SK-N-SH treated with all-trans-retinoic acid at 6 μM for 48 hours (cell line): Measurements from ENCODE around the gene BIN2.
"Not testable (repeated sequence)": the region's sequence is repeated elsewhere in the genome, so short reads cannot be mapped to it uniquely, and the experiment has no call there.

ENCODE experiments used
- ATAC-seq: fragments of 200-7000 bp; cut with Tn5 transposase; 3 replicates; pipeline ENCODE4 v1.9.1; 2020; ENCODE audit warnings: mild to moderate bottlenecking, moderate library complexity
- ARNTL ChIP-seq: fragments of 450-650 bp; formaldehyde crosslinking; IDR thresholded peaks from 2 replicates; pipeline ENCODE4 v1.5.0; 2020; ENCODE audit warnings: low read depth, mild to moderate bottlenecking, moderate library complexity, borderline replicate concordance
- BACH2 ChIP-seq: fragments of 250-450 bp; sonication (Bioruptor Pico); IDR thresholded peaks from 2 replicates; pipeline ENCODE4 v1.9.0; 2021; ENCODE audit warnings: mild to moderate bottlenecking, borderline replicate concordance
- CREB5 ChIP-seq: fragments of 250-450 bp; sonication (Bioruptor Pico); IDR thresholded peaks from 2 replicates; pipeline ENCODE4 v1.5.1; 2020; ENCODE audit warnings: low read depth, mild to moderate bottlenecking, moderate library complexity
- CSDC2 ChIP-seq: fragments of 250-450 bp; sonication (Bioruptor Pico); IDR thresholded peaks from 2 replicates; pipeline ENCODE4 v1.5.0; 2020; ENCODE audit warnings: mild to moderate bottlenecking, moderate library complexity
- CSRNP3 ChIP-seq: fragments of 250-450 bp; sonication (Bioruptor Pico); IDR thresholded peaks from 2 replicates; pipeline ENCODE4 v1.5.1; 2021; ENCODE audit warnings: mild to moderate bottlenecking, moderate library complexity
- ESRRG ChIP-seq: fragments of 250-450 bp; sonication (Bioruptor Pico); IDR thresholded peaks from 2 replicates; pipeline ENCODE4 v1.6.1; 2021; ENCODE audit warnings: mild to moderate bottlenecking
- ISL1 ChIP-seq: fragments of 250-450 bp; sonication (Bioruptor Pico); IDR thresholded peaks from 2 replicates; pipeline ENCODE4 v2.1.2; 2022; ENCODE audit warnings: mild to moderate bottlenecking, moderate library complexity
- OSR1 ChIP-seq: fragments of 250-450 bp; sonication (Bioruptor Pico); IDR thresholded peaks from 2 replicates; pipeline ENCODE4 v1.8.0; 2022; ENCODE audit warnings: moderate library complexity, mild to moderate bottlenecking, inconsistent platforms
- PATZ1 ChIP-seq: fragments of 250-450 bp; sonication (Bioruptor Pico); IDR thresholded peaks from 2 replicates; pipeline ENCODE4 v1.8.0; 2020; ENCODE audit warnings: mild to moderate bottlenecking, moderate library complexity, borderline replicate concordance
- PPARA ChIP-seq: fragments of 250-450 bp; sonication (Bioruptor Pico); IDR thresholded peaks from 2 replicates; pipeline ENCODE4 v1.5.0; 2020; ENCODE audit warnings: mild to moderate bottlenecking, borderline replicate concordance
- RARB ChIP-seq: fragments of 250-450 bp; sonication (Bioruptor Pico); IDR thresholded peaks from 2 replicates; pipeline ENCODE4 v1.8.0; 2021; ENCODE audit warnings: mild to moderate bottlenecking, moderate library complexity
- SNAI2 ChIP-seq: fragments of 250-450 bp; sonication (Bioruptor Pico); IDR thresholded peaks from 2 replicates; pipeline ENCODE4 v1.5.0; 2020; ENCODE audit warnings: mild to moderate bottlenecking, moderate library complexity
- TCF4 ChIP-seq: fragments of 250-450 bp; sonication (Bioruptor Pico); IDR thresholded peaks from 2 replicates; pipeline ENCODE4 v1.8.0; 2021; ENCODE audit warnings: mild to moderate bottlenecking, moderate library complexity, borderline replicate concordance
- TOX ChIP-seq: fragments of 250-450 bp; sonication (Bioruptor Pico); IDR thresholded peaks from 2 replicates; pipeline ENCODE4 v1.8.0; 2021; ENCODE audit warnings: mild to moderate bottlenecking, moderate library complexity, borderline replicate concordance
- TSHZ2 ChIP-seq: fragments of 250-450 bp; sonication (Bioruptor Pico); IDR thresholded peaks from 2 replicates; pipeline ENCODE4 v1.5.0; 2020; ENCODE audit warnings: mild to moderate bottlenecking, moderate library complexity
- ZC3H10 ChIP-seq: fragments of 250-450 bp; sonication (Bioruptor Pico); IDR thresholded peaks from 2 replicates; pipeline ENCODE4 v1.5.1; 2021; ENCODE audit warnings: mild to moderate bottlenecking, moderate library complexity
- ZFP3 ChIP-seq: fragments of 250-450 bp; sonication (Bioruptor Pico); IDR thresholded peaks from 2 replicates; pipeline ENCODE4 v1.5.0; 2020; ENCODE audit warnings: mild to moderate bottlenecking, moderate library complexity
- ZFP30 ChIP-seq: fragments of 450-650 bp; formaldehyde crosslinking; IDR thresholded peaks from 2 replicates; pipeline ENCODE4 v1.5.0; 2022; ENCODE audit warnings: mild to moderate bottlenecking, moderate library complexity
- ZNF565 ChIP-seq: fragments of 450-650 bp; formaldehyde crosslinking; conservative IDR thresholded peaks from 2 replicates; pipeline ENCODE4 v1.5.0; 2020; ENCODE audit warnings: low read depth, mild to moderate bottlenecking, moderate library complexity
- ZNF70 ChIP-seq: fragments of 450-650 bp; formaldehyde crosslinking; IDR thresholded peaks from 2 replicates; pipeline ENCODE4 v1.5.0; 2020; ENCODE audit warnings: mild to moderate bottlenecking, moderate library complexity
- ZNF8 ChIP-seq: fragments of 450-650 bp; formaldehyde crosslinking; IDR thresholded peaks from 2 replicates; pipeline ENCODE4 v1.5.0; 2020; ENCODE audit warnings: mild to moderate bottlenecking, moderate library complexity

BIN2 gene

GRCh38 chr12:51341251-51342007 is 17.5 kb upstream of the BIN2 start:
- TF ChIP-seq PPARA: no peak
- TF ChIP-seq, all 23 proteins: peak for 0
- peak; percentile 91 for ATAC-seq

GRCh38 chr12:51339750-51340149 is 15.8 kb upstream of the BIN2 start:
- no peak for ATAC-seq
- TF ChIP-seq ISL1 (no peak), ZFP3 (CRISPR knock-in tag) (no peak), TCF4 (CRISPR knock-in tag) (no peak), SNAI2 (CRISPR knock-in tag) (no peak), BACH2 (no peak), TOX (CRISPR knock-in tag) (no peak), CREB5 (CRISPR knock-in tag) (no peak), PATZ1 (CRISPR knock-in tag) (no peak), CSRNP3 (CRISPR knock-in tag) (no peak), ZNF70 (CRISPR knock-in tag) (no peak), ARNTL (CRISPR knock-in tag) (no peak), ZNF8 (CRISPR knock-in tag) (no peak), PPARA (no peak), TSHZ2 (CRISPR knock-in tag) (no peak), ESRRG (CRISPR knock-in tag) (no peak), CSDC2 (no peak), ZNF565 (no peak)

- ATAC-seq: not testable (repeated sequence)
Measured at GRCh38 chr12:51337336-51337735, 13.4 kb upstream of the BIN2 start.

- ATAC-seq: no peak
- TF ChIP-seq OSR1 (CRISPR knock-in tag) (no peak), SNAI2 (CRISPR knock-in tag) (no peak)
- TF ChIP-seq, all 23 proteins: peak for 0
Measured at GRCh38 chr12:51335931-51336330, 12.0 kb upstream of the BIN2 start.

GRCh38 chr12:51334764-51335163 is 10.8 kb upstream of the BIN2 start:
- no peak for ATAC-seq
- TF ChIP-seq PPARA (no peak), BACH2 (no peak), CSDC2 (no peak), ZFP30 (no peak), RARB (CRISPR knock-in tag) (no peak), ZNF70 (CRISPR knock-in tag) (no peak), TSHZ2 (CRISPR knock-in tag) (no peak), ARNTL (CRISPR knock-in tag) (no peak), ZC3H10 (no peak), ZNF8 (CRISPR knock-in tag) (no peak), ISL1 (no peak), CSRNP3 (CRISPR knock-in tag) (no peak)
